Activated CD4-positive, alpha-beta T cell treated with anti-CD3 and anti-CD28 coated beads, Interleukin-2, amount 10 ng/mL, durations not matched to agents 24 days and 14 days (primary cell): ENCODE results near the gene PIK3C2G. TPM values are rescaled to one million over a fixed set of nuclear protein-coding genes. Genes with fewer than 3 reads are reported as not detected.
"Not testable (repeated sequence)": the region's sequence is repeated elsewhere in the genome, so short reads cannot be mapped to it uniquely, and the experiment has no call there.

Experiments
- DNase-seq: peaks from one replicate; pipeline ENCODE4 v3.0.0; 2022
- H3K27ac Mint-ChIP-seq: one replicate; pipeline ENCODE4 v1.8.0; 2022; ENCODE audit warnings: mild to moderate bottlenecking, mixed read lengths
- H3K27me3 Mint-ChIP-seq: one replicate; pipeline ENCODE4 v1.8.0; 2022; ENCODE audit warnings: mixed read lengths
- H3K36me3 Mint-ChIP-seq: one replicate; pipeline ENCODE4 v1.8.0; 2022; ENCODE audit warnings: low read depth, mild to moderate bottlenecking, mixed read lengths
- H3K4me1 Mint-ChIP-seq: one replicate; pipeline ENCODE4 v1.8.0; 2021; ENCODE audit warnings: mixed read lengths
- H3K4me3 Mint-ChIP-seq: one replicate; pipeline ENCODE4 v1.8.0; 2022; ENCODE audit warnings: mild to moderate bottlenecking, moderate library complexity, mixed read lengths
- H3K9me3 Mint-ChIP-seq: one replicate; pipeline ENCODE4 v1.8.0; 2021; ENCODE audit warnings: mixed read lengths
- intact Hi-C: fragments of 100-400 bp; cut with micrococcal nuclease; formaldehyde crosslinking; loops from one replicate; pipeline ENCODE4 v1.15.1; 2023
- total RNA-seq: library from RNA; stranded (reverse); gene quantifications from 2 replicates; pipeline ENCODE4 v1.2.3, GENCODE V29; 2022

PIK3C2G gene
- total RNA-seq, 1 donor from 2014 or later: not detected

- intact Hi-C loops, H3K27me3 Mint-ChIP-seq, H3K27ac Mint-ChIP-seq: not testable (repeated sequence)
Measured at GRCh38 chr12:18500736-18501135, 239.4 kb downstream of the PIK3C2G start.

DNA sequence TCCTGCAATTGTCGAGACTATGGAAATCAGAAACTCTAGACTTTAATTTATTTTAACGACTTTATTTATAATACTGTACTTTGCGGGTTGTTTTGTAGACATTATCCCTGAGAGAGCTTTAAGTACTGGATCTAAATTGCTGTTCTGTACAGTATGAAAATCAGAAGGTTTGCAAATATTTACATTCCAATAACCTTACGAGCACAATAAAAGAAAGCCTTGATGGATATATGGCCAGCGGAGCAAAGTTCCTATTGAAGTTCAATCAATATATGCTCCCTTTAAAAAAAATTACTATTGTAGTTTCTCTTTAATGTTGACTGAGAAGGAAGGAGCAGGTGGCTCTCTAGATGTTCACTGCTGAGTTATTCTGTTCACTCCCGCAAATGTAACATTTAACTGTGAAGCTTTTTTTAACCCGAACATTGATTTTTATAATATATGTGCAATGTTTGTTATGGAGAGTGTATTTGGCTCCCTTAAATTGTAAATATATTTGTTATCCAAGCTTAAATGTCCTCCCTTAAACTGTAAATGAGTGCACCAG lies 241.2 kb downstream of the PIK3C2G start:
- H3K27me3 Mint-ChIP-seq: no peaks in the 10 kb centered on the region
- no peak overlapping the region for H3K4me3 Mint-ChIP-seq
- H3K4me1 Mint-ChIP-seq: no peaks in the 10 kb centered on the region
- peaks cover 3% of the 10 kb centered on the region for H3K9me3 Mint-ChIP-seq
- no peak for DNase-seq
- intact Hi-C loops: no loop called here
- no peak overlapping the region for H3K27ac Mint-ChIP-seq
- H3K36me3 Mint-ChIP-seq: no peaks in the 10 kb centered on the region

More at GRCh38 chr12:18500736-18501135, 239.4 kb downstream of the PIK3C2G start:
- not testable (repeated sequence) for H3K36me3 Mint-ChIP-seq, H3K9me3 Mint-ChIP-seq, H3K4me3 Mint-ChIP-seq, DNase-seq, H3K4me1 Mint-ChIP-seq

- Mint-ChIP-seq H3K4me1 (no peaks in the 10 kb centered on the region), H3K27ac (no peak overlapping the region), H3K36me3 (no peaks in the 10 kb centered on the region), H3K9me3 (peaks cover 19% of the 10 kb centered on the region), H3K4me3 (no peak overlapping the region), H3K27me3 (no peaks in the 10 kb centered on the region)
- intact Hi-C loops: no loop called here
- DNase-seq: no peak
Measured at GRCh38 chr12:18521461-18521860, 260.1 kb downstream of the PIK3C2G start.

DNA sequence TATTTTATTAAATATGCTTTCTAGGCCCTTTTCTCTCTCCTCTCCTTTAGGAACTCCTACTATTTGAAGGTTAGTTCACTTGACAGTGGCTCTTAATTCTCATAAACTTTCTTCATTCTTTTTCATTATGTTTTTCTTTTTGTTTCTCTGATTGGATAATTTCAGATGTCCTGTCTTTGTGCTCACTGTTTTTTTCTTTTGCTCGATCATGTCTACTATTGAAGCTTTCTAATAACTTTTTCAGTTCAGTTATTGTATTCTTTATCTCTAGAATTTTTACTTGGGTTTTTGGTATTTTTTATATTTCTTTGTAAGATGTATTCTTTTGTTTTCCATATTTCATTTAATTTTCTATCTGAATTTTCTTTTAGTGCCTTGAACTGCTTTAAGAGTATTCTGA lies 261.5 kb downstream of the PIK3C2G start:
- H3K27ac Mint-ChIP-seq: no peak overlapping the region
- DNase-seq: no peak
- no peaks in the 10 kb centered on the region for H3K36me3 Mint-ChIP-seq
- intact Hi-C loops: no loop called here
- H3K4me1 Mint-ChIP-seq: no peaks in the 10 kb centered on the region
- no peak overlapping the region for H3K4me3 Mint-ChIP-seq
- no peaks in the 10 kb centered on the region for H3K27me3 Mint-ChIP-seq
- H3K9me3 Mint-ChIP-seq: peaks cover 19% of the 10 kb centered on the region

DNA sequence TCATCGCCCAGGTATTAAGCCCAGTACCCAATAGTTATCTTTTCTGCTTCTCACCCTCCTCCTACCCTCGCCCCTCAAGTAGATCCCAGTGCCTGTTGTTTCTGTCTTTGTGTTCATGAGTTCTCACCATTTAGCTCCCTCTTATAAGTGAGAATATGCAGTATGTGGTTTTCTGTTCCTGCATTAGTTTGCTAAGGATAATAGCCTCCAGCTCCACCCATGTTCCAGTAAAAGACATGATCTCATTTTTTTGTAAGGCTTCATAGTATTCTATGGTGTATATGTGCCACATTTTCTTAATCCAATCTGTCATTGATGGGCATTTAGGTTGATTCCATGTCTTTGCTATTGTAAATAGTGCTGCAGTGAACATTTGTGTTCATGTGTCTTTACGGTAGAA lies 281.2 kb downstream of the PIK3C2G start:
- H3K27me3 Mint-ChIP-seq, H3K9me3 Mint-ChIP-seq, intact Hi-C loops, H3K4me1 Mint-ChIP-seq, H3K4me3 Mint-ChIP-seq, DNase-seq, H3K27ac Mint-ChIP-seq, H3K36me3 Mint-ChIP-seq: not testable (repeated sequence)

DNA sequence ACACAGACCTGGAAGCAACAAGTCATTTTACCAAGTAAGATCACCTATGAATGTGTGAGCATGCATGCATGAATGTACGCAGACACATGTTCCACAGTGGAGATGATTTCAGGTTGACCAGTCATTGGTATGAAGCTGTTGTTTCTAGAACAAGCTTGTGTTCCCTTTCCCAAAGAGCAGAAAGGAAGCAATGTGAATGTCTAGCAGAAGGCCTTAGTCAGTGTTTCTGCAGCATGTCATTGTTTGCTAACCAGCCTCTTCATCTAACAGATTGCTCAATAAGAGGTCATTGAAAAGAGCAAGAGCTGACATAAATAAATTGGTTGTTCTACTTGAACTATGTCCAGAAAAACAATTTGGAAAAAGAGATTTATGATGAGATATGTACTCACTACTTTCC lies 285.1 kb downstream of the PIK3C2G start:
- H3K27ac Mint-ChIP-seq: no peak overlapping the region
- no peak for DNase-seq
- no peaks in the 10 kb centered on the region for H3K27me3 Mint-ChIP-seq
- H3K4me1 Mint-ChIP-seq: no peaks in the 10 kb centered on the region
- no peaks in the 10 kb centered on the region for H3K9me3 Mint-ChIP-seq
- H3K4me3 Mint-ChIP-seq: no peak overlapping the region
- intact Hi-C loops: no loop called here
- H3K36me3 Mint-ChIP-seq: no peaks in the 10 kb centered on the region

GRCh38 chr12:18549598-18549997 lies 288.3 kb downstream of the PIK3C2G start:
- Mint-ChIP-seq H3K4me3 (no peak overlapping the region), H3K27ac (no peak overlapping the region), H3K4me1 (no peaks in the 10 kb centered on the region), H3K9me3 (no peaks in the 10 kb centered on the region), H3K36me3 (no peaks in the 10 kb centered on the region), H3K27me3 (no peaks in the 10 kb centered on the region)
- intact Hi-C loops: no loop called here
- DNase-seq: no peak

DNA sequence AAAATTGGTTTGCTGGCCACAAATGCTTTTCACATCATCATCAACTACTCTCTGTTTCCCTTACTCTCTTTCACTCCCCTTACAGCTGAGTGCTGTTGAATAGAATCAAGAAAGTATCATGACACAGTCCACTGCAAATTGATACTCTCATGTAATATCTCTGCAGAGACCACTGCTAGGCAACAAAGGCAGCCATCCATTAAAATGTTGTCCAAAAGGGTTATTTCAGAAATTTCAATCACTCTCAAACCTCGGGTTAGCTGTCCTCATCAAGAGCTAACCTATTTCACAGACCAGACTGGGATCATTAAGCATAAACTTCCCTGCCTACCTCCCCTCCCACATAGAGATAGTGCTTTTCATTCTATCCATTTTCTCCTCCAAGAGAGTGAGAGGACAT lies 289.8 kb downstream of the PIK3C2G start:
- Mint-ChIP-seq H3K4me1 (no peaks in the 10 kb centered on the region), H3K9me3 (no peaks in the 10 kb centered on the region), H3K4me3 (no peak overlapping the region)

GRCh38 chr12:18551701-18552100 lies 290.4 kb downstream of the PIK3C2G start:
- Mint-ChIP-seq H3K4me3 (no peak overlapping the region), H3K9me3 (no peaks in the 10 kb centered on the region), H3K27me3 (no peaks in the 10 kb centered on the region), H3K4me1 (no peaks in the 10 kb centered on the region), H3K27ac (no peak overlapping the region), H3K36me3 (no peaks in the 10 kb centered on the region)
- no peak for DNase-seq
- intact Hi-C loops: no loop called here

More for the DNA sequence above, 289.8 kb downstream of the PIK3C2G start:
- H3K36me3 Mint-ChIP-seq: no peaks in the 10 kb centered on the region
- H3K27ac Mint-ChIP-seq: no peak overlapping the region
- no peak for DNase-seq
- H3K27me3 Mint-ChIP-seq: no peaks in the 10 kb centered on the region
- intact Hi-C loops: no loop called here

- no peaks in the 10 kb centered on the region for H3K4me1 Mint-ChIP-seq
- no peak overlapping the region for H3K4me3 Mint-ChIP-seq
- no peaks in the 10 kb centered on the region for H3K9me3 Mint-ChIP-seq
- no peak overlapping the region for H3K27ac Mint-ChIP-seq
- H3K36me3 Mint-ChIP-seq: no peaks in the 10 kb centered on the region
- intact Hi-C loops: no loop called here
- DNase-seq: no peak
- no peaks in the 10 kb centered on the region for H3K27me3 Mint-ChIP-seq
Measured at GRCh38 chr12:18552829-18553228, 291.5 kb downstream of the PIK3C2G start.

GRCh38 chr12:18556161-18556560 lies 294.8 kb downstream of the PIK3C2G start:
- no peaks in the 10 kb centered on the region for H3K36me3 Mint-ChIP-seq
- H3K27ac Mint-ChIP-seq: no peak overlapping the region
- H3K4me3 Mint-ChIP-seq: no peak overlapping the region
- H3K27me3 Mint-ChIP-seq: no peaks in the 10 kb centered on the region
- H3K9me3 Mint-ChIP-seq: no peaks in the 10 kb centered on the region
- intact Hi-C loops: no loop called here
- H3K4me1 Mint-ChIP-seq: no peaks in the 10 kb centered on the region
- no peak for DNase-seq

- Mint-ChIP-seq H3K9me3 (no peaks in the 10 kb centered on the region), H3K36me3 (no peaks in the 10 kb centered on the region), H3K4me3 (no peak overlapping the region), H3K27ac (no peak overlapping the region), H3K27me3 (no peaks in the 10 kb centered on the region), H3K4me1 (no peaks in the 10 kb centered on the region)
- no peak for DNase-seq
- intact Hi-C loops: no loop called here
Measured at GRCh38 chr12:18559242-18559641, 297.9 kb downstream of the PIK3C2G start.

- Mint-ChIP-seq H3K36me3 (no peaks in the 10 kb centered on the region), H3K4me3 (no peak overlapping the region), H3K27ac (no peak overlapping the region), H3K9me3 (no peaks in the 10 kb centered on the region), H3K4me1 (no peaks in the 10 kb centered on the region), H3K27me3 (no peaks in the 10 kb centered on the region)
- intact Hi-C loops: no loop called here
- DNase-seq: no peak
Measured at GRCh38 chr12:18562531-18562930, 301.2 kb downstream of the PIK3C2G start.

GRCh38 chr12:18564306-18564705 lies 303.0 kb downstream of the PIK3C2G start:
- no peak for DNase-seq
- intact Hi-C loops: no loop called here
- Mint-ChIP-seq H3K9me3 (no peaks in the 10 kb centered on the region), H3K36me3 (no peaks in the 10 kb centered on the region), H3K27ac (no peak overlapping the region), H3K27me3 (no peaks in the 10 kb centered on the region), H3K4me1 (no peaks in the 10 kb centered on the region), H3K4me3 (no peak overlapping the region)

DNA sequence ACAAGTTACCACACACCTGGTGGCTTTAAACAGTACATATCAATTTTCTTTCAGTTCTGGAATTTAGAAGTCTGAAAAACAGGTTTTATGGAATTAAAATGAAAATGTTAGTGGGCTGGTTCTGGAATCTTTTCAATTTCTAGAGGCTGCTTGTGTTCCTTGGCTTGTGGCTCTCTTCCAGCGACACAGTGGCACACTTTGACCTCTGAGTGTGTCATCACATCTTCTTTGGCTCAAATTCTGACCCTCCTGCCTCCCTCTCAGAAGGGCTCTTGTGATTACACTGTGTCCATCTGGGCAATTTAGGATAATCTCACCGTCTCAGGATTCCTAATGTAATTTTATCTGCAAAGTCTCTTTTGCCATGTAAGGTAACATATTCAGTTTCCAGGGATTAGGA lies 306.5 kb downstream of the PIK3C2G start:
- intact Hi-C loops: no loop called here
- Mint-ChIP-seq H3K27ac (no peak overlapping the region), H3K4me1 (no peaks in the 10 kb centered on the region), H3K36me3 (no peaks in the 10 kb centered on the region), H3K4me3 (no peak overlapping the region), H3K9me3 (no peaks in the 10 kb centered on the region), H3K27me3 (no peaks in the 10 kb centered on the region)
- no peak for DNase-seq
